Osteocyte (in vitro differentiated cells): Measurements from ENCODE around the gene GJA4. TPM values are rescaled to one million over a fixed set of nuclear protein-coding genes. Genes with fewer than 3 reads are reported as not detected.

Experiments used
- DNase-seq: peaks from one replicate; pipeline ENCODE4 v3.0.0; 2021; ENCODE audit warnings: mixed read lengths; ENCODE audit not compliant: unreplicated experiment; ENCODE audit errors: extremely low spot score
- H3K27ac Mint-ChIP-seq: one replicate; pipeline ENCODE4 v1.8.0; 2021; ENCODE audit warnings: mild to moderate bottlenecking, mixed read lengths; ENCODE audit not compliant: unreplicated experiment
- H3K27me3 Mint-ChIP-seq: one replicate; pipeline ENCODE4 v1.8.0; 2021; ENCODE audit warnings: mixed read lengths; ENCODE audit not compliant: unreplicated experiment
- H3K36me3 Mint-ChIP-seq: one replicate; pipeline ENCODE4 v1.8.0; 2021; ENCODE audit warnings: mixed read lengths; ENCODE audit not compliant: unreplicated experiment
- H3K4me1 Mint-ChIP-seq: one replicate; pipeline ENCODE4 v1.8.0; 2021; ENCODE audit warnings: mixed read lengths; ENCODE audit not compliant: unreplicated experiment
- H3K4me3 Mint-ChIP-seq: one replicate; pipeline ENCODE4 v1.8.0; 2021; ENCODE audit warnings: mild to moderate bottlenecking, moderate library complexity, mixed read lengths; ENCODE audit not compliant: unreplicated experiment
- H3K9me3 Mint-ChIP-seq: one replicate; pipeline ENCODE4 v1.8.0; 2021; ENCODE audit warnings: mixed read lengths; ENCODE audit not compliant: unreplicated experiment
- total RNA-seq: library from RNA; stranded (reverse); gene quantifications from 2 replicates; pipeline ENCODE4 v1.2.1, GENCODE V29; 2021
- TF ChIP-seq, protein P1 (sequence below): fragments of 200-600 bp; sonication (generic); IDR thresholded peaks from 2 replicates; pipeline ENCODE4 v1.5.0; 2021; ENCODE audit warnings: antibody characterized with exemption, mild to moderate bottlenecking, moderate library complexity

GJA4 gene
- total RNA-seq, 1 donor from 2014 or later, result not detected

DNA sequence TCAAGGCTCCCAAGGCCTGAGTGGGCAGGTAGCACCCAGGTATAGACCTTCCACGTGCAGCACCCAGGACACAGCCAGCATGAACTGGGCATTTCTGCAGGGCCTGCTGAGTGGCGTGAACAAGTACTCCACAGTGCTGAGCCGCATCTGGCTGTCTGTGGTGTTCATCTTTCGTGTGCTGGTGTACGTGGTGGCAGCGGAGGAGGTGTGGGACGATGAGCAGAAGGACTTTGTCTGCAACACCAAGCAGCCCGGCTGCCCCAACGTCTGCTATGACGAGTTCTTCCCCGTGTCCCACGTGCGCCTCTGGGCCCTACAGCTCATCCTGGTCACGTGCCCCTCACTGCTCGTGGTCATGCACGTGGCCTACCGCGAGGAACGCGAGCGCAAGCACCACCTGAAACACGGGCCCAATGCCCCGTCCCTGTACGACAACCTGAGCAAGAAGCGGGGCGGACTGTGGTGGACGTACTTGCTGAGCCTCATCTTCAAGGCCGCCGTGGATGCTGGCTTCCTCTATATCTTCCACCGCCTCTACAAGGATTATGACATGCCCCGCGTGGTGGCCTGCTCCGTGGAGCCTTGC is 31.5 kb upstream of the GJA4 start:
- H3K4me3 Mint-ChIP-seq, result no peak overlapping the region
- no peaks in the 10 kb centered on the region for H3K4me1 Mint-ChIP-seq
- H3K9me3 Mint-ChIP-seq, result no peaks in the 10 kb centered on the region
- no peaks in the 10 kb centered on the region for H3K36me3 Mint-ChIP-seq
- H3K27me3 Mint-ChIP-seq, result no peaks in the 10 kb centered on the region
- H3K27ac Mint-ChIP-seq, result no peak overlapping the region
- TF ChIP-seq, protein P1, sequence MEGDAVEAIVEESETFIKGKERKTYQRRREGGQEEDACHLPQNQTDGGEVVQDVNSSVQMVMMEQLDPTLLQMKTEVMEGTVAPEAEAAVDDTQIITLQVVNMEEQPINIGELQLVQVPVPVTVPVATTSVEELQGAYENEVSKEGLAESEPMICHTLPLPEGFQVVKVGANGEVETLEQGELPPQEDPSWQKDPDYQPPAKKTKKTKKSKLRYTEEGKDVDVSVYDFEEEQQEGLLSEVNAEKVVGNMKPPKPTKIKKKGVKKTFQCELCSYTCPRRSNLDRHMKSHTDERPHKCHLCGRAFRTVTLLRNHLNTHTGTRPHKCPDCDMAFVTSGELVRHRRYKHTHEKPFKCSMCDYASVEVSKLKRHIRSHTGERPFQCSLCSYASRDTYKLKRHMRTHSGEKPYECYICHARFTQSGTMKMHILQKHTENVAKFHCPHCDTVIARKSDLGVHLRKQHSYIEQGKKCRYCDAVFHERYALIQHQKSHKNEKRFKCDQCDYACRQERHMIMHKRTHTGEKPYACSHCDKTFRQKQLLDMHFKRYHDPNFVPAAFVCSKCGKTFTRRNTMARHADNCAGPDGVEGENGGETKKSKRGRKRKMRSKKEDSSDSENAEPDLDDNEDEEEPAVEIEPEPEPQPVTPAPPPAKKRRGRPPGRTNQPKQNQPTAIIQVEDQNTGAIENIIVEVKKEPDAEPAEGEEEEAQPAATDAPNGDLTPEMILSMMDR, result no peak
- DNase-seq, result no peak

DNA sequence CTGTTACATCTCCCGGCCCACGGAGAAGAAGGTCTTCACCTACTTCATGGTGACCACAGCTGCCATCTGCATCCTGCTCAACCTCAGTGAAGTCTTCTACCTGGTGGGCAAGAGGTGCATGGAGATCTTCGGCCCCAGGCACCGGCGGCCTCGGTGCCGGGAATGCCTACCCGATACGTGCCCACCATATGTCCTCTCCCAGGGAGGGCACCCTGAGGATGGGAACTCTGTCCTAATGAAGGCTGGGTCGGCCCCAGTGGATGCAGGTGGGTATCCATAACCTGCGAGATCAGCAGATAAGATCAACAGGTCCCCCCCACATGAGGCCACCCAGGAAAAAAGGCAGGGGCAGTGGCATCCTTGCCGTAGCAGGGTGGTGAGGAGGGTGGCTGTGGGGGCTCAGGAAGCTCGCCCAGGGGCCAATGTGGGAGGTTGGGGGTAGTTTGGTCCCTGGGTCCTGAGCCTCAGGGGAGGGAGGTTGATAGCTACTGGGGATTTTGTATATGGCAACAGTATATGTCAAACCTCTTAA is 31.0 kb upstream of the GJA4 start:
- H3K36me3 Mint-ChIP-seq, result no peaks in the 10 kb centered on the region
- TF ChIP-seq, protein P1, result no peak
- H3K4me1 Mint-ChIP-seq, result no peaks in the 10 kb centered on the region
- no peak for DNase-seq
- no peak overlapping the region for H3K27ac Mint-ChIP-seq
- H3K27me3 Mint-ChIP-seq, result no peaks in the 10 kb centered on the region
- H3K9me3 Mint-ChIP-seq, result no peaks in the 10 kb centered on the region
- H3K4me3 Mint-ChIP-seq, result no peak overlapping the region

- no peaks in the 10 kb centered on the region for H3K4me1 Mint-ChIP-seq
- H3K4me3 Mint-ChIP-seq, result no peak overlapping the region
- no peaks in the 10 kb centered on the region for H3K9me3 Mint-ChIP-seq
- TF ChIP-seq, protein P1, result no peak
- H3K27ac Mint-ChIP-seq, result no peak overlapping the region
- no peaks in the 10 kb centered on the region for H3K36me3 Mint-ChIP-seq
- no peaks in the 10 kb centered on the region for H3K27me3 Mint-ChIP-seq
- no peak for DNase-seq
Measured at GRCh38 chr1:34762474-34763141, 30.2 kb upstream of the GJA4 start.

GRCh38 chr1:34763142-34763781 is 29.5 kb upstream of the GJA4 start:
- no peak for DNase-seq
- no peaks in the 10 kb centered on the region for H3K9me3 Mint-ChIP-seq
- no peaks in the 10 kb centered on the region for H3K27me3 Mint-ChIP-seq
- H3K4me3 Mint-ChIP-seq, result no peak overlapping the region
- TF ChIP-seq, protein P1, result no peak
- no peaks in the 10 kb centered on the region for H3K36me3 Mint-ChIP-seq
- no peak overlapping the region for H3K27ac Mint-ChIP-seq
- H3K4me1 Mint-ChIP-seq, result no peaks in the 10 kb centered on the region

DNA sequence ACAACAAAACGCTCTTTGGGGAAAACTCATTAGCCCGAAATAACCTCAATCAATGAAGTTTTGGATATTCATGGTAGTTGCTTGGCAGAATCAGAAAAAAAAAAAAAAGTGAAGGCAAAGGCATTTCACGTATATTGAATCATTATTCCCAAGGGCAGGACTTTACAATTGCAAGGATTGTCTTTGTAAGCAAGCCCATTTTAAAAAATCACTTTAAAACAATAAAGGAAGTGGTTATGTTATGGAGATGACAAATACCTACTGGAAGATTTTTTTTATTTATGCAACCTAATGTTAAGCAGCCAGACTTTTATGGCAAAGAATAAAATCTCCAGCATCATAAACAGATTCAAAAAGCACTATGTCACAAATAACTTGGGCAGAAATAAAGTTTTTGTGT is 23.9 kb upstream of the GJA4 start:
- Mint-ChIP-seq H3K36me3 (no peaks in the 10 kb centered on the region), H3K27me3 (no peaks in the 10 kb centered on the region), H3K4me1 (no peaks in the 10 kb centered on the region), H3K9me3 (no peaks in the 10 kb centered on the region), H3K4me3 (no peak overlapping the region), H3K27ac (no peak overlapping the region)
- DNase-seq, result no peak
- TF ChIP-seq, protein P1, result no peak
